SH-SY5Y (cell line): ENCODE results near the gene RFK.

Experiments
- GATA2 ChIP-seq: IDR thresholded peaks from 2 replicates; pipeline ENCODE4 v1.6.1; 2011; ENCODE audit warnings: mild to moderate bottlenecking, low read depth, low read length
- GATA3 ChIP-seq: IDR thresholded peaks from 2 replicates; pipeline ENCODE4 v1.6.1; 2011; ENCODE audit warnings: low read depth, mild to moderate bottlenecking, low read length, moderate library complexity

DNA sequence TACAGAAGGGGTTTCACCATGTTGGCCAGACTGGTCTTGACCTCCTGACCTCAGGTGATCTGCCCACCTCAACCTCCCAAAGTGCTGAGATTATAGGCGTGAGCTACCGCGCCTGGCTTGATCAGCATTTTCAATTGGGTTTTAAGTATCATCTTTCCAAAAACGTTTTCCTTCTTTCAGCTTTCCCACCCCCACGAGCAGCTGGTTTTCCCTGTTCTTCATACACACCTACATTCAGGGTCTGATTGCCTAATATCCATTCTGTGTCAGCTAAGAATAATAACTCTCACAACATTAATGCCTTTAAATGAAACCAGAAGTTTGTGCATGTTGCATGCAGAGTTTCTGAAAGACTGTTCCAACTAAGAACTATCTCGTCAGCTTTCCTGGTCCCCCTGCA, 38.3 kb downstream of the RFK start:
- TF ChIP-seq GATA3 (no peak), GATA2 (no peak)
